ENCODE results near the gene PLEKHH1.

Gene PLEKHH1
- 0.45 to 8.2 (median 1.2) reads per million in 17 experiments for total RNA-seq

DNA sequence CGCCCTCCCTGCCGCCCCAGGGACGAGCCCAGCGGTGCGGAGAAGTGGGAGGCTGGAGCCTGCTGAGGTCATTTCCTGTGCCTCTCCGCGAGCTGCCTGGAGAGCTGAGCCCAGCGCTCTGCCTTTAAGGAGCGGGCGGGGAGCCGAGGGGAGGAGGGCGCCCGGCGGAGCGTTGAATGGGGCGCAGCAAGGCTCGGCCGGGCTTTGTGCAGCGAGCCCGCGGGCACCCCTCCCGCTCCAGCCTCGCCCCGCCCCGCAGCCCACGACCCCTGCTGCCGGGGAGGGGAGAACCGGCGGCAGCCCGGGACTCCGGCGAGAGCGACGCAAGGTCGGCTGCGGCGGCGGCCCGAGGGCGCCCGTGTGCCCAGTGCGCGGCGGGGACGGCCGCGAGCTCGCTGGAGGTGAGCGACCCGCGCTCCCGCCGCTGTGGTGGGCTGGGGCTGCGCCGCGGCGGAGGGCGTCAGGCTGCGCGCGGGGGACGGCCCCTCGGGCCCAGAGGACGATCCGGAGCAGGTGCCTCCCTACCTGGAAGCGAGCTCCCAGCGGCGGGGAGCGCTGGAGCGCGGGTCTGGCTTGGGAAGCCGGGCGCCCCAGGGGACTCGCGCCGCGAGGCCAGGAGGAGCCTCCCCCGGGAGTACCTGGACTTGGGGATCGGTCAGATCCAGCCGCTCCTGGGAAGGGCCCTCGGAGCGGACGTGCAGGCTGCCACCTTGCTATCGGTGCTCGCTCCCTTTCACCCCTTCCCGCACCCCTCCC, at the start of gene PLEKHH1:
TSS of gene PLEKHH1 (plus strand) at position 293 of the 756 bp plus-strand sequence. CDS start 8,578 bp downstream, outside the sequence.
- DNase-seq = peak; percentile 81 to 90 (median 88)

DNA sequence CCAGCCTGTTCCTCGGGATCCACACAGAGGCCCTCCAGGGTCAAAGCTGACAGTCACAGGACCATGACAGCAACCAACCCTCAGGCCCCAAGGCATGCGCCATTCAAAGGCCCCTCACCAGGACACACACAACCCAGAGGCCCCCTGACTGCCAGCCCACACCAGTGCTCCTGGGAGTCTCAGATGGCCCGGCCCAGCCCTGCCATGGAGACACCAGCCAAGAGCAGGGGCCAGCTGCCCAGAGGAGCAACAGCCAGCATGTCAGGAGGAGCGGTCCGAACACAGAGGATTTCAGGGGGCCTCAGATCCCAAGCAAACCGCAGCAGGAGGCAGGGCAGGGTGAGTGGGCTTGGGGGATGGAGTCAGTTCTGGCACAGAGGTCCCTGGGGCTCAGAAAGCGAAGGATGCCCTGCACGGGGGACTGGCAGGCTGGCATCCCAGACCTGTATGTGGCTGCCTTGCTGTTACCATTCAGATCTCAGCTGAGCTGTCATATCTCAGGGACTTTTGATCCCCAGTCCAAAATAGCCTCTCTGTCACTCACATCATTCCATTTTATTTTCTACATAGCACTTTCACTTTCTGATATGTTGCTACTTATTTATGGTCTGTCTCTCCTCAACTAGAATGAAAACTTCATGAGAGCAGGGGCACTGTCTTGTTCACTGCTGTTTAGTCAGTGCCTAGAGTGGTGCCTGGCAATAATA, 49.4 kb upstream of the PLEKHH1 start:
- no peak for DNase-seq

GRCh38 chr14:67485501-67486095, 47.5 kb upstream of the PLEKHH1 start:
- DNase-seq = peak in 2 of 4 experiments; percentile 18 to 19

GRCh38 chr14:67486890-67487289, 46.2 kb upstream of the PLEKHH1 start:
- DNase-seq = no peak

GRCh38 chr14:67487332-67487731, 45.8 kb upstream of the PLEKHH1 start:
- no peak for DNase-seq

DNA sequence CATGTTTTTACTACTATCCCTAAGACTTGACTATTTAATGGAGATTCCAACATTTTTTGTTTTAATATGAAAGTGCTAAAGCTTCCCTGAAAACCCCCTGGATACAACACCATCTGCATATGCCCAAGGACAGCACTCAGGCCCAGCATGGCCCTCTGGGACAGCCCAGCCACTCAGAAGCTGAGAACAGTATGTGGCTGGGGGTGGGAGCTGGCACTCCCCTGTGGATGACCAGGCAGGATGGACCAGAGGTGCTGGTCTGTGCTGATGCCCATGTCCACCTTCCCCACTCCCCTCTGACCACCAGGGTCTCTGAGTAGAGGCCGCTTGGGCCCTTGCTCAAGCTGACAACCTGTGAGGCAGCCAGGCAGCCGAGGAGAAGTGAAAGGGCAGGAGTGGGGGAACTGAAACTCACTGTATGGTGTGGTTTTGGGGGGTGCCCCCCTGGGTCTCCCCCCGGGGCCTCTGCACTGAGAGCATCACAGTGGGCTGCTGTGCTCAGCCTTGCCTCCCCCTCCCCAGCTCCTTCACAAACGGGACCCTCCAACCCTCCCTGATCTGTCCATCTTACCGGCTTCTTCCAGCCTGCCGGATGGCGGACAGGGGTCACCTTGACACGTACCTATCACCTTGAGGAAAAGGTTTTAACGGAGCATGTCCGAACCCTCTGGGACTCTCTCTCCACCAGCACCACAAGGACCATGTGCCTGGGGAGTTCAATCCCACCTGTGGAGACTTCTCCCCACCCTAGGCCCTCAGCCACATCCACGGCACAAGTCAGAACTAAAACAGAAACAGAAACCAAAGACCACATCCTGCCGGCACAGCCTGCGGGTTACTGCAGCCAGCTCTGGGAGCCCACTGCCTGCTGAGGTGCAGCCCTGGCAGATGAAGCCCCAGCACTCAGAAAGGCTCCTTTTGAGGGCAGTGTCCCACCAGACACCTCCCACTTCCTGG, 44.9 kb upstream of the PLEKHH1 start, which contains the start of gene TMEM229B:
TSS of gene TMEM229B (minus strand) at position 785 of the 957 bp plus-strand sequence. CDS start 14,798 bp downstream, outside the sequence.
- DNase-seq = peak; percentile 32 to 61 (median 54)

DNA sequence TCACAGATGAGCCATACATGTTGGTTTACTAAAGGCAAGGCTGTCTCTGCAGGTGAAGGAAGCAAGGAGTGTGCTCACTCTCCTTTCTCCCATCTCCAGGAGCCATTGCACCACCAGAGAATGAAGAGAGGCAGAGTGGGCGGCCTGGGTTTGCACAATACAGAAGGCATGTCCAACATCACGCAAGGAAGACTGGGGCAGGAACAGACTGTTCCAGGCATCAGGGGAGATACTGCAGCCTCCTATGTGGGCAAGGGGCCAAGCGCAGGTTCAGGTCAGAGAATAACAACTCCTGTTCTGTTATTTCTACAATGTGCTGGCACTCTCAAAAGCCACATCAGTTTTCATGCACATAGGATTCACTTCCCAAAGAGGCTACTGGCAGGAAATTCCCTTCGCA, 42.9 kb upstream of the PLEKHH1 start:
- peak; percentile 38 to 61 (median 56) for DNase-seq

DNA sequence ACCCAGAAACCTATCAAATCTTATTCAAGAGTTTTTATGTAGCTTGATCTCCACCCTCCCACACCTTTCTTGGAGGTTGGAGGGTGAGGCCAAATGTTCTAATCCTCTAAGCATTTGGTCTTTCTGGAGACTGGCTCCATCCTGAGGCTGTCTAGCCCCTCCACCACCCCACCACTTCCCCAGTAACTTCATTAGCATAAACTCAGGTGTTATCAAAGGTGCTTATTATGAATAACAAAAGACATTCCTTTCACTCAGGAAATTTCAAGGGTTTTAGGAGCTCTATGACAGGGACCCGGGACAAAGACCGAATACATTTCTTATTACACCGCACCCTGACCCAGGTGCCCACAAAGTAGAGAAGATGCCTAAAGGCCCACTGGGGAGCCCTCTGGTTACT, 41.8 kb upstream of the PLEKHH1 start:
- no peak for DNase-seq

GRCh38 chr14:67491741-67492507, 41.2 kb upstream of the PLEKHH1 start:
- no peak for DNase-seq

- no peak for DNase-seq
These were observed 40.6 kb upstream of the PLEKHH1 start for GRCh38 chr14:67492538-67492937.

- no peak for DNase-seq
These were observed 39.9 kb upstream of the PLEKHH1 start for GRCh38 chr14:67493092-67493717.

DNA sequence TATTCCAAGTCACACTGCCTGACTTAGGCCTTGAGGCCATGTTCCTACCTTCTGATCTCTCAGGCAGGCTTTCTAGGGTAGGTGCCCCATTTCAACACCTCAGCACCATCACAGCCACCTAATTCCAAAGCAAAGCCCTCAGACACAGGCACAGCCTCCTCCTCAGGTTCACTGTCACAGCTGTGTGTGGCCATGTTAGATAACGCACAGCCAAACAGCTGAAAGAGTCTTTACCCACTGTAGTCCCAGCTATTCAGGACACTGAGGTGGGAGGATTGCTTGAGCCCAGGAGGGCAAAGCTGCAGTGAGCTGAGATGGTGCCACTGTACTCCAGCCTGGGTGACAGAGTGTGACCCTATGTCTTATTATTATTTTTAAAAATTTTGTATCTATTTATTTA, 37.3 kb upstream of the PLEKHH1 start:
- DNase-seq = no peak

- DNase-seq = no peak
These were observed 35.9 kb upstream of the PLEKHH1 start for GRCh38 chr14:67497216-67497615.

DNA sequence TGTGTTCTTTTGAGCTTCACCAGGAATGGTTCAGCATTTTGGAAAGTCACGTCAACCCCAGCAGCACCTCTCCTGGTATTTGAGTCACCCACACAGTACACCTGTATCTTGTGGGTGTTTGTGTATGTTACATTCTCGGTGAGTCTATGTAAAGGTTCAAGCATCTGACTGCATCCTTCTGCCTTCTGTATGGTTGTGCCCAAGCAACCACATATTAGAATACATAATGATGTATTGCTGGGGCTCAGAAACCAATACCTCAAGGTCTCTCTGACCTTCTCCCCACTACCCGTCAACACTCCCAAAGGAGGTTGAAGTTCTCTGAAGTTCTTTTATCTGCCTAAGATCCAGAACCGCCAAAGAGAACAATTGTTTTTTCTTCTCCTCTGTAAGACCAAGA, 35.4 kb upstream of the PLEKHH1 start:
- no peak for DNase-seq

- DNase-seq = no peak
These were observed 32.1 kb upstream of the PLEKHH1 start for GRCh38 chr14:67500981-67501380.

- no peak for DNase-seq
These were observed 31.4 kb upstream of the PLEKHH1 start for GRCh38 chr14:67501670-67502069.

- DNase-seq = peak in 1 of 4 experiments; percentile 25
These were observed 30.2 kb upstream of the PLEKHH1 start for GRCh38 chr14:67502867-67503266.

- no peak for DNase-seq
These were observed 29.8 kb upstream of the PLEKHH1 start for GRCh38 chr14:67503331-67503730.

DNA sequence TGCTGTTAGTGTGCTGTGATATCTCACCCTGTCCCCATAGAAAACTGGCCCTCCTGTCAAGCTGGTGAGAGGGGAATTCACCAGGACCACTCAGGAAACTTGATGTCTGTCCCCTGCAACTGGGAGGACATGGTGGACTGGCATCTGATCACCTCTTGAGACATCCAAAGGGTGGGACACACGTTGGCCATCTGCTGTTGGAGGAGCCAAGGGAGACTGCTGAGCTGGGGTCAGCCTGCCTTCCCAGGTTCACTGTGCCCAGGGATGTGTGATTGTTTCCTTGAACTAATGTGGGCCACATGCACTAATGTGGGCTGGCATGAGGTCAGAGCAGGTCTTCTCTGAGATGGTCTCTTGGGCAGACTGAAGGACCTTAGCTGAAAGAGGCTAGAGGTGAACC, 27.8 kb upstream of the PLEKHH1 start:
- DNase-seq = no peak

DNA sequence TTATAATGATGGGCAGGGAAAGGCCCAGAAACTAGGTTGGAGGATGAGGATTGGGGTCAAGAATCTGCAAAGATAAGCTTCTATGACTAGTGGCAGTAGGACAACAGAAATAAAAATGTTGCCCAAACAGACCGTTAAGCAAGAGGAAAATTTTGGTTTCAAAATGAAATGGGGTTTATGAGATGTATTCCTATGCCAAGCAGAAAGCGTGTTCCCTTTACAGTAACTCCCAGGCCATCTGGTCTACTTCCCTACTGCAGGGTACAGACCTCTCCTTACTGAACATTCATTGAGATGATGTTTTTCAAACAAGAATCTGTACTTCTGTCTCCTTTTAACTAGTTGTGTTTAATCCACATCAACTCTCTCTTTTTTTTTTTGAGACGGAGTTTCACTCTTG, 24.1 kb upstream of the PLEKHH1 start:
- DNase-seq = peak; percentile 29 to 75 (median 52)

GRCh38 chr14:67510121-67510520, 23.0 kb upstream of the PLEKHH1 start:
- DNase-seq = no peak

Data from suppressor macrophage (primary cell).